ENCODE measurements around the gene ARHGAP26.

Gene ARHGAP26

DNA sequence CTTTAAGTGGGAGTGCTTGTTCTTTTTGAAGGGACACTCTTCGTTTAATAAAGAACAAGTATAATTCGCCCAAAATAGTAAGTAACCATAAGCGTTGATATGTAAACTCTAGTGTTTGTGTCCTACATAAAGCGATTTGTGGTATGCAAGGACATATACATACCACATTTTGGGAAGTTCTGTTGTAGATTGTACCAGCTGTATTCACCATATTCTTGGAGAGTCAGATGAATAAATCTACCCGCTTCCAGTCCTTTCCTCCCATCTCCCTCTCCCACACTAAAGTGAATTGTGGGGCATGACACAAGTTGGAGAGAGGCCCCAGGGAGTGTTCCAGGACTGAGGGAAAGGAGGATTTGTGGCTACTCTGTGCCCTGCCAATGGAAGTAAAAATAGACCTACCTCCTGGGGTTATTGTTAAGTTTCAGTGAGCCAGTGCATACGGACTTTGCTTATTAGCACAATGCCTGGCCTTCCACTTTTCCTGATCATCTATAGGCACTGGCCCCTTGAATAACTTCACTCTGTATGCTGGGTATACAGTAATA, 40.6 kb downstream of the ARHGAP26 start:
- DNase-seq (no peak), ATAC-seq (no peak)

DNA sequence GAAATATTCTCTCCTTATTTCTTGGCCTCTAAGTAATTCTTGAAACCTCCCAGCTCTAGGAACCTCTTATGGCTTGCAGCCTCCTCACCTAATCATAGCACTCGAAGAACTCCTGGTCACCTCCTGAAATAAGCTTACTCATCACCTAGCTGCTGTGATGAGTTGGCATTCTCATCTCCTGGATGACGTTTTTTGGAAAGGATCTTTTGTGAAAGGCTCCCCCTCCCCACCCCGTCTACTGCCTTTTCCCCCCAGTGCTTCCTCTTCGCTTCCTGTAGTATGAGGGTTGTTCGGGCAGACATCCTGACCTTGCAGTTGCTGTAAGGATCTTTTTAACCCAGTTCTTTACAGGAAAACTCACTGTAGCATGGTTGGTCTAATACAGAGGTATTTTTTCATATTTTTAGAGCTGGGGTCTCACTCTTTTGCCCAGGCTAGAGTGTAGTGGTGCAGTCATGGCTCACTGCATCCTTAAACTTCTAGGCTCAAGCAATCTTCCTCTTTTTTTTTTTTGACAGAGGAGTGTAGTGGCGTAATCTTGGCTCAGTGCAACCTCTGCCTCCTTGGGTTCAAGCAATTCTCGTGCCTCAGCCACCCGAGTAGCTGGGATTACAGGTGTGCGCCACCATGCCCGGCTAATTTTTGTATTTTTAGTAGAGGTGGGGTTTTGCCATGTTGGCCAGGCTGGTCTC, 41.8 kb downstream of the ARHGAP26 start:
- ATAC-seq (no peak), DNase-seq (no peak)

DNA sequence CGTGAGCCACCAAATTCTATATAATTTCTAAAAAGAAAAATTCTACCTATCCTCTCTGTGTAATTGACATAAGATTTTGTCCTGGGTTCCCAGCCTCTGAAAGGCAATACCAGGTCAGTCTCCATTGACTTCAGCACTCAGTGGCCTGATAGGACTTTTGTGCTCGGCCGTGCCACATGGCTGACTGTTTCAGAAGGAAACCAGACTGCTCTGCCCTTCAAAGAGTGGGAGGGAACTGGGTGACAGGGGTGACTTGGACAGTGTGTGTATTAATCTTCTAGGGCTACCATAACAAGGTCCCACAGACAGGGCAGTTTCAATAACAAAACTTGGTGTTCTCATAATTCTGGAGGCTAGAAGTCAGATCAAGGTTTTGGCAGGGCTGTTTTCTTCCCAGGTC, 43.0 kb downstream of the ARHGAP26 start:
- ATAC-seq (no peak), DNase-seq (no peak)

DNA sequence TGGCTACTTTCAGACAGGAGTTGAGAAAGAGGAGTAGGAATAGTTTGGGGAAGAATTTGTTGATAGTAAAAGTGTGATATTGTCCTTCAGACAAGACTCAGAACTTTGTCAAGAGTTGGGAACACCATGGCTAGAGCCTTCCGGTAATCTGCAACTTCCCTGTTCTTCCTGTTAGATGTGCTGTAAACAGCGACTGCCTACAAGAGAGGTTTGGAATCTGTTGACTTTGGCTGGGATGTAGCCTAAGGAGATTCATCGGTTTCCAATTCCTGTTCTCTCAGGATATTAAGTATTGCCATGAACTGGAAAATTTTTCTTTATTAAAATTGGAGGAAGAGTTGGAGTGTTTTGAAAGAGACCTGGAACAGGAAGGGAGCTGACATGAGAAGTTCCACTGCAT, 43.9 kb downstream of the ARHGAP26 start:
- no peak for ATAC-seq
- DNase-seq, result no peak

DNA sequence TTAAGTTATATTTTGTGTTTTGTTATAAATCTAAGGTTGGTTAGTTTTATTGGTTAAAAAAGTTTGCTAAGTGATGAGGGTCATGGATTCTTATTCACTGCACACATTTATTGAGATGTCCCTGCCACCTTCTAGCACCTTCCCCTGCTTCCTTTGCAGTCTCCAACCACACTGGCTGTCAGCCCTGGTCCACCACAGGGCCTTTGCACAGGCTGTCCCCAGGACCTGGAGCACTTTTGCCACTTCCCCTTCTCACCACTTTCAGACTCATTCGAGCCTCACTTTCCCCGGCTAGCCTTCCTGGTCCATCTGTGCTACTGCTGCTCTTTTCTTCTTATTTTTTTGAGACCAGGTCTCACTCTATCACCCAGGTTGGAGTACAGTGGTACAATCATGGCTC, 45.3 kb downstream of the ARHGAP26 start:
- DNase-seq, result no peak

DNA sequence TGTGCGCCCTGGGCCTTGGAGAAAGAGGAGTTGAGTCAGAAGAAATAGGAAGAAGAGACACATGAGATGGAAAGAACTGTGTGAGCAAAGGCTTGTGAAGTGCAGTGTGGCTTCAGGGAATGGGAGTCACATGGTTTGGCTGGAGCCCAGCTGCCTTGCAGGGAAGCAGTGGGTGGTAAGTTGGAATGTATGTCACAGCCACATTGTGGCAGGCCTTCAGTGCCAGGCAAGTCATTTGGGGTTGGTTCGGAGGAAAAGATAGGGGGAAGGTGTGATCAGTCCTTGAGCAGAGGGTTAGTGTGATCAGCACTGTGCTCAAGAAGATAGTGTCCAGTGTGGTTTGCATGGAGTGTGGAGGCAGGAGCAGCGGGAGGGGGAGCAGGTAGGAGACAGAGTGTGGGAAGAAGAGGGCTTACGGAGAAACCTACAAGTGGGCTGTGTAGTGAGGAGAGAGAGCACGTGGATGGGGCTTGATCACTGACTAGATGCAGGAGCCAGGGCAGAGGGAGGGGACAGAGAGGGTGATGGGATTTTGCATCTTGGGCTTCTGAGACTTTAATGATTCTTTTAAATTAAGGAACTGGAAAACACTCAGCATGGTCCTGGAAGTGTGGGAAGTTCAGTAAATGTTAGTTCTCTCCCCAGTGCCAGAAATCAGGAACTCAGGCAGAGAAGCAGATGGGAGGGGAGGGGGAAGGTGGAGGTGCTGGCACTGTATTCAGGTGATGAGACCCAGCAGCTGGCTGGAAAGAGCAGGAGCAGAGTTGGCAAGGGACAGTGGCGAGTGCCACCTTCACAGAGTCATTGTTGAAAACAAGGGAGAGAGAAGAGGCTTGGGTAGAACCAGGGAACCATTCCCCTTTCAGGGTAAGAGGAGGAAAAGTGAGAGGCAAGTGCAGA, 46.6 kb downstream of the ARHGAP26 start:
- ATAC-seq (peak; percentile 29), DNase-seq (no peak)

More for the DNA sequence above, 45.3 kb downstream of the ARHGAP26 start:
- ATAC-seq, result no peak

DNA sequence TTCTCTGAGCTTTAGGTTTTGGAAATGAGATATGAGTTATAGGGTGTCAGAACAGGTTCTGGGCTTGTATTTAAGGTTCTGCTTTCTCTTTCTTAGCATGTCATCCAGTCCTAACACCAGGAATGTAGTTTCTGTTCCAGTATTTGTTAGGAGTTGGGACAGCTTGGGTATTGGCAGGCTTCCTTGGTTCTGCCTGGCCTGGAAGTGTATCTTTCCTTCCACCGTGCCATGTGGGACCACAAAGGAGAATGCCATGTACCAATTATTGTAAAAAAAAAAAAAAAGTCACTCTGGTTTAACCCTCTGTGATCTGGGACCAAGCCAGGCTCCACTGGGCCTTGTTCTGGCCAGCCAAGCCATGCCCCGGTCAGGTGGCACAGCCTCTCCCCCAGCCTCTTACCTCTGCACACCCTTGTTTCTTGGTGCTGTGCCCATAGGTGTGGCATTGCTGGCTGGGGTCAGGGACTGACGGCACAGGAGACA, 47.8 kb downstream of the ARHGAP26 start:
- DNase-seq (no peak), ATAC-seq (no peak)

DNA sequence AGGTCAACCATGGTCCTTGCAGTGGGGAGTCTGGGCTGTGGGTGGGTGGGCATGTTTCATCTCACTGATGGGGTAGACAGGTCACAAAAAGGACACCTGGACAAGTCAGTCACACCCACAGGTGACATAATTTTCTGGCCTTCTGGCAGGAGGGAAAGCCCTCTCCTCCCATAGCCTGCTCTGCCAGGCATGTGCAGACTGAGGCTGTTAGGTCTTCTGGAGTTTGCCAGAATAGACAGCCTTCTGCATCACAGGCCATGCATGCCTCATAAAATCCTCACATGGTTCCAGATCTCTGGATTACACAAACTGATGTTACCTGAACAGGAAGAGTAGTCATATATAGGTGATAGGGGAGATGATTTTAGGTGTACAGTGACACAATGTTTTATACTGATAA, 49.1 kb downstream of the ARHGAP26 start:
- ATAC-seq, result no peak
- no peak for DNase-seq

DNA sequence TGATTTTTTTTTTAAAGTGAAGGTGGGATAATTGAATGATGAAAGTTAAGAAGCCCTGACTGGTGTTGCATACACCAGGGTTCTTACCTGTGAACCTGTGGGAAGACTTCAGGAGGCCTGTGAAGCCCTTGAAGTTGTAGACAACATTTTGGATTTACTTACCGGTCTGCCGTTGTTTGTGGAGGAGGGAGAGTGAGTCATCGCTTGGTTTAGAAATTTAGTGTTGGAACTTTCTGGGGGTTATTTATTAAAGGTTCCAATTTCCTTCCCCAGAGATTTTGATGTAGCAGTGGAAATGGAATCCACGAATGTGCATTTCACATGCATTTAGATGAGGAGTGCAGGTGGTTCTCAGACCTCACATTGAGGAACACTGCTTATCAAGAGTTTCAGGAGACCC, 49.6 kb downstream of the ARHGAP26 start:
- ATAC-seq, result no peak
- no peak for DNase-seq

DNA sequence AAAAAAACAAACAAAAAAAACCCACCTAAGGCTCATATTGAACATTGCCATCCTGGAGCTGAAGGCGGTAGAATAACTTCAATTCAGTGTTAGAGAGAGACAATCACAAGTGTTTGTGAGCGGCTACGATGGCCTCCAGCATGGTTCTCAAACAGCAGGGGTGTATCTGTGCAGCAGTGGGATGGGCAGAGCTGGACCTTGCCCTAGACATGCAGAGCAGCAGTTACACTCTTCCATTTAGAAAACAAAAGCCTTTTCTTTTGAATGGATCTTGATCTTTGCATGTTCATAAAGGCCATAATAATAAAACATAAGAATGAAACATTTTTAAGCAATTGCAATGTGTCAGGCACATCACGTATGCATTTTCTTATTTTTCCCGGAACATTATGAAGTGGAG, 50.3 kb downstream of the ARHGAP26 start:
- ATAC-seq (no peak), DNase-seq (no peak)

DNA sequence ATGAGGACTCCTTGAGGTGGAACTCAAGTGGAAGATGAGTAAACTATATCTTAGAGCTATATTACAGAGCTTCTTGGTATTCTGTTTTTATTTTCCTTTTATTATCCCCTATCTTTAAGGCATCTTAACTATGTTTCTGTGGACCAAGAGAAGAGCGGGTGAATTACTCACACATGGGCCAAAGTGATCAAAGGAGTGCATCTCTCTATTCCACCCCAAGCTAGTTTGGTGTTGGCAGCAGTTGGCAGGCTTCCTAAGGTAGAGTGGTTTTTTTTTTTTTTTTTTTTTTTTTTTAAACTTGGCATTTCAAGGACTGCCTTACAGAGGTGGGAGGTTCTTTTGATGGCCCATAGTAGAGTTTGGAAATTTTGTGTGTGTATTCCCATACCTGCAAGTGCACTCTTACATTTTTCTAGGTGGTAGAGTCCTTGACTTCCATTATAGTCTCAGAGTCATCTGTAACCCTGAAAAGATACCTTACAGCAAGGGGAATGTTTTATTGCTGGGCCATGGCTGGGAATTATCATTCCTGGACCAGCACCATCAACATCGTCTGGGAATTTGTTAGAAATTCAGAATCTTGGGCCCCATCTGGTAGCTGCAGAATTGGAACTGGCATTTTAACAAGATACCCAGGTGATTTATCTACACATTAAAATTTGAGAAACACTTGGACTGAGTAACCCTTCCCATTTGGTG, 51.0 kb downstream of the ARHGAP26 start:
- ATAC-seq (no peak), DNase-seq (no peak)

DNA sequence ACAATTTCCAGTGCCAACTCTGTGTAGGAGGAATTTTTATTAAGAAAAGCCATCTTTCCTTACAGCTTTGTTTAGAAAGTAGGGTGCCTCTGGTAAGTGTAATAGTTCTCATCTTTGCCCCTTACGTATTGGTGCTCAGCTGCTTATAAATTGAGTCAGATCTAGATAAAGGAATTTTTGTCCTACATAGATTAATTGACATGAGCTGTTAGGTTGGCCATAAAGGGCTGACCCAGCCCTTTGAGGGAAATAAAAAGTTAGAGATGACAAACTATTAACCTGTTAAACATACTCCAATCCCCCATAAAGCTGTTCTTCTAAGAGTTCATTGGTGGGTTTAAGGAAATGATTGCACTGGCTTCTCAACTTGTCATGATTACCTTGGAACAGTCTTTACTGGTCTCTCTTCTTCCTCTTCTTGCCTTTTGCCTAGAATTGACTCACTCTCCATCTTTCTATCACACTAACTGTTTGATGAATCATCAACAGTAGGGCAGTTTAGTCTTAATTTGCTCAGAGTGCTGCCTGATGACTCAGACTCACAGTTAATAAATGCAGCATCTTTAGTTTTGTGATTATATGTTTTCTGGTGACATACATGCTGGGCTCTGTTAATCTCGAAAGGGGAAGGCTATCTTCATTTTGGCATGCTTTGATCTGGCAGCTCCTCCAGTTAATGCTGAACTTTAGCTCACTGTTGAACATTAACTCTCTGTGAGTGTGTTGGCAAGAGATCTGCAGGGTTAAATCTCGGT, 51.7 kb downstream of the ARHGAP26 start:
- DNase-seq (no peak), ATAC-seq (peak; percentile 93)

DNA sequence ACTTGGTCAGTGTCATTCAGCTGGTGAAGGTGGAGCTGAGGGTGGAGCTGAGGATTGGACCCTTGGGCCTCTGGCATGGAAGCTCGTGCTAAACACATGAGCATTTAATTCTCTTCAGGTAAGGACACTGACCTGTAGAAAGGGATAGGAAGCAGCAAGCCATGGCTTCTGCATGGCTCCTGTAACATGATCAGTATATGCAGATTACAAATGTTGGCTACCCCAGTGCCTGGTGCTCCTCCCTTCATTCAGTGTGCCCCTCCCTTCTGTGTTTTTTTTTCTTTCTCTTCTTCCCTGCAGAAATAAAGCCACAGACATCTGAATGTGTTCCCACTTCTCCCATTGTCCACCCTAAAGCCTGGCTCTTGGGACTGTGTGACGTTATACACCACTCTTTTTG, 52.9 kb downstream of the ARHGAP26 start:
- DNase-seq (no peak), ATAC-seq (no peak)

DNA sequence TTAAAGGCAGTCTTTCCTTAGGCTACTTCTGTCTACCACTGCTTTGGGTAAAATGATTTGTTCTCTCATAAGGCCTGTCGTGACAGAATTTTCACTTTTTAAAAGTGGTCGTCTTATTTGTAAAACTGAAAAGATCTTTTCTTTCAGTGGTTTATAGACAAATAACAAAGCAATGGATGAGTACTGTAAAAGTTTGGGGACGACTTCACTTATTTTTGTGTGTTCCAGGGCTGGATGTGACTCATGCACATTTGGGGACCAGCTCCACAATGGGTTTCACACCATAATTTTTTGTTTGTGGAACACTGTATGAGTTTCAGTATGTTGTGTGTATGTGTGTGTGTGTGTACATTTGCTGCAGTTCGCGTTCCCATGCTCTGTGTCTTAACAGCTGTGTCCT, 53.6 kb downstream of the ARHGAP26 start:
- no peak for DNase-seq

DNA sequence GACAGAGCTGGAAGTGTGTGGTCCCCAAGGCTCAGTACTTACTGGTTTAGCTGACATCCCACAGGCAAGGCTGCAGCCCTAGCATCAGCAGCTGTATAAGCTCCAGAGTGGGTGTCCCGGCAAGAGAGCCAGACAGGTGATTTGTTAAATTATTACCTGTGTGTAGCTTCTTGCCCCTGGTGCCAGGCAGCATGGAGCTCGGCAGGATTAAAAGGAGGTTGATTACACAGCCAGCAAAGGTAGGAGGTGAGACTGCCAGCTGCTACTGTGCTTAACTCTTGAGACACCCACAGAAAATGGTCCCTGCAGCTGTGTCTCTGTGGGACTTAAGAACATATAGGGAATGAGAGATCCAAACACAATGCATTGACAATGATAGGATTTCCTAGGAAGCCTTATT, 54.2 kb downstream of the ARHGAP26 start:
- DNase-seq, result no peak
- ATAC-seq, result no peak

More for the DNA sequence above, 53.6 kb downstream of the ARHGAP26 start:
- ATAC-seq, result no peak

DNA sequence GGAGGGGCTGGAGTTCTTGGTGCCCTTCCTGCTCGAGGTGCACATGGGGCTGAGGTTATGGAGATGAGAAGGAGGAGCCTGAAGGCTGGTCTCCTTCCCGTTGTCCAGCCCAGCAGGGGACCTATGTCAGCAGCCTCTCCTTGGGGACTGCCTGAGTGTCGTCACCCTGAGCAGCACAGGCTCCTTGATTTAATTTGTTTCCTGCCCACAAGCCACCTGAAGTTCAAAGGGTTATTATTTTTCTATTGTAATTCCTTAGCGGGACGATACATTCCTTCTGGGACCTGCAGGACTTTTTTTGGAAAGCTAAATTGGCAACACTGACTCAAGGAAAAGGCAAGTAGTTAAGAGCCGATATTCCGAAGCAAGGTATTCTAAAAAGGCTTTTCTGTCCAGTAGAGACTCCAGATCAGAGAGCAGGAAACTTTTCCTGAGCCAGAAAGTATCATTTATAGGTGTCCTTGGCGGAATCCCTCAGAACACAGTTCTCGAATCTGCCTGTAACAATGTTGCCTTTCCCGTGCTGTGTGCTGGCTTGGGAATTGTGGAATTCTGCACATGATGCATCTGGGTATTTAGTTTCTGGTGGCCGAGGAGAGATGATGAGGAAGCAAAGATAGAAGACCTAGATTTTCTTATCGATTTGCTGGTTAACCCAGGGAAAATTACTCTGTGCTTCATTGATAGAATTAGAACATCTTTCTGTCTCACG, 55.4 kb downstream of the ARHGAP26 start:
- ATAC-seq (no peak), DNase-seq (no peak)

DNA sequence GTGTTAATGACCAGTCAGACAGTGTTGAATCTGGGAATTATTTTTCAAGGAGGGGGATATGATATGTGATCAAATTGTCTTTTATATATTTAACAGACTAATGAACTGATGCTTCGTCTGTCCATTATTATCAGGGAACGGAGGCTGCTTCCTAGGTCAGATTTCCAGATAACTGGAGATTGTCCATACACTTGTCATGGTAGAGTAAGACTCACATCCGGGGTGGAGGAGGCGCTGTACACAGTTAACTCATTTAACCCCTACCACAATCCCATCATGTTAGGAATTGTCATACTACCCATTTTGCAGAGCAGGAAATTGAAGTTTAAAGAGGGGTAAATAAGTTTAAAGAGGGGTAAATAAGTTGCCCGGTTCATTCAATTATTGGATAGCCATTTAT, 55.9 kb downstream of the ARHGAP26 start:
- DNase-seq, result no peak
- ATAC-seq, result no peak

DNA sequence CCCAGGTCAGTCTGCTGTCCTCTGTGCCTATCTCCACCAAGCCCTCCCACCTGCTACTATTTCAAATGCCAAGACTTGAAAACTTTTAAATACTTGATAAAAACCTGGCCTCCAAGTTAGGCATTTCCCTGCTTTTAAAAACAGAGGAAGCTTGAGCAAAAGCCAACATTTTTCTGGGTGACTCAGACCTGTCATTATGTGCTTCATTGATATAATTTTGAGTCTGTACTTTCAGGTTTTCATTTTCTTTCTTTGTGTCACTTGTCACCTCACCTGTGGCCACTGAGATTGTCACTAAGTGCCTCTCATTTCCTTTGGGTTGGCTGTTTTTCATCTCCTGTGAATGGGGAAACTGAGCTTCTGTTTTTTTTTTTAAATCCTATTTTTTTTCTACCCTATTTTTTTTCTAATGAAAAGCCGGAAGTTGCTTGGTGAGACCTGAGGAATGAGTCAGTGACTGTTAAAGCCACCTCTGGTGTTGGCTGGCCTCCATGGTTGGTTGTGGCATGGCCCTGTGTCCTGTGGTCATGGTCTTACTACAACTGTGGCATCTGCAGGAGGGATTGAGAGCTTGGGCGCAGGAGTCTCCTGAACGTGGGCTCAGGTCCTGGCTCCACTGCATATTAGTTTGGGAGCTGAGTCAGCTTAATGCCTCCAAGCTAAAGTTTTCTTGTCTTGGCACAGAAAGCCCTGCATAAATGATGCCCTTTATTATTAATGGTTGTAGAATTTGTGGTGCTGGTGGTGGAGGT, 56.7 kb downstream of the ARHGAP26 start:
- peak; percentile 42 for ATAC-seq
- DNase-seq, result peak; percentile 32

DNA sequence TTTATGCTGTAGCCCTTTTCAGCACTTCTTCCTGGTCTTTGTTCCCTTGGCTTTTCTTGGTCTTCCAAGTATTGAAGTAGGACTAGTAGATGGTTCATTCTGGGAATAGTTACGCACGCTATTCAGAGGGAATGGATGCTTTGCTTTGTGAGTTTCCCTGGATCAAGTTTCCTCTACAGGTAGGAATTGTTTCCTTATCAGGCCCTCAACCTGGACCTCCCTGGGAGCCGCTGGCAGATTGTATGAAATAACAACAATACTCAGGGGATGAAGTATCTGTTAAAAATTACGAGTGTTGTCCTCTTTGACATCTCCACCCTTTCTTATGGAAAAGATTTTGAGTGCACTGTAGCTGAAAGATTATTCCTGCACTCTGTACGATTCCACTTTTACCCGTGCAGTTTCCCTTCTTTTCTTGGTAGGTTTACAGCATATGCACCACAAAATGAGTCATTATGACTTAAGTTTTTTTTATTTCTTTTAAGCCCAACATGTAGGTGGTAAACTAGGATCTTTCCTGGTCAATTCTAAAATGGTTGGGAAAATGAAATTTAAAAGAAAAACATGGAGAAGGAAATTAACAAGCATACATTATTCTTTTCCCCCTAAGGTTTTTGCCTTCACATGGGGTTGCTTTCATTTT, 57.9 kb downstream of the ARHGAP26 start:
- DNase-seq (no peak), ATAC-seq (no peak)

Measured in stimulated activated naive CD8-positive, alpha-beta T cell treated with anti-CD3 and anti-CD28 coated beads, Interleukin-15, Interleukin-2, amounts not matched to agents 100 U/mL and 50 U/mL, for 24 hours (primary cell).